SU-DHL-6 (cell line): Measurements from ENCODE around the gene PHTF1.

Experiments
- H2AFZ ChIP-seq: fragments of 200-600 bp; sonication (generic); 2 replicates; pipeline ENCODE4 v1.6.1; 2014; ENCODE audit warnings: low read depth, mild to moderate bottlenecking, moderate library complexity, mixed read lengths, antibody characterized with exemption, low read length; ENCODE audit not compliant: severe bottlenecking
- H3F3A ChIP-seq: fragments of 200-600 bp; shearing (Covaris generic); 2 replicates; pipeline ENCODE4 v1.6.0; 2016; ENCODE audit warnings: antibody characterized with exemption, mild to moderate bottlenecking; ENCODE audit not compliant: insufficient read depth
- H3K27ac ChIP-seq: fragments of 200-600 bp; sonication (generic); 2 replicates; pipeline ENCODE4 v1.5.1; 2016; ENCODE audit warnings: low read depth, mild to moderate bottlenecking, low read length, moderate library complexity, mixed read lengths
- H3K27me3 ChIP-seq: fragments of 200-600 bp; sonication (generic), shearing (Covaris generic); 2 replicates; pipeline ENCODE4 v1.6.0; 2014; ENCODE audit warnings: mild to moderate bottlenecking, low read length
- H3K36me3 ChIP-seq: fragments of 200-600 bp; sonication (generic); 2 replicates; pipeline ENCODE4 v1.6.1; 2014; ENCODE audit warnings: mild to moderate bottlenecking, low read length, mixed read lengths
- H3K4me2 ChIP-seq: fragments of 300-600, 200-600 bp; shearing (Covaris generic), sonication (generic); 2 replicates; pipeline ENCODE4 v1.6.0; 2014; ENCODE audit warnings: low read length, low read depth, mild to moderate bottlenecking; ENCODE audit not compliant: poor library complexity, severe bottlenecking
- H3K4me3 ChIP-seq: fragments of 200-600 bp; sonication (generic); 2 replicates; pipeline ENCODE4 v1.5.1; 2014; ENCODE audit warnings: antibody characterized with exemption, low read length, mild to moderate bottlenecking, mixed read lengths; ENCODE audit not compliant: insufficient read depth, poor library complexity, severe bottlenecking
- H3K79me2 ChIP-seq: fragments of 200-600 bp; sonication (generic); 2 replicates; pipeline ENCODE4 v1.6.1; 2014; ENCODE audit warnings: mild to moderate bottlenecking, low read length, moderate library complexity; ENCODE audit not compliant: insufficient read depth
- H3K9ac ChIP-seq: fragments of 200-600 bp; sonication (generic); 2 replicates; pipeline ENCODE4 v1.7.0; 2014; ENCODE audit warnings: mild to moderate bottlenecking, low read length
- H3K9me2 ChIP-seq: fragments of 200-600 bp; sonication (generic); replicated peaks from 2 replicates; pipeline ENCODE4 v1.6.1; 2014; ENCODE audit warnings: low read length; ENCODE audit not compliant: insufficient read depth
- H3K9me3 ChIP-seq: fragments of 200-600 bp; sonication (generic); 2 replicates; pipeline ENCODE4 v1.6.1; 2014; ENCODE audit warnings: low read length, mixed read lengths; ENCODE audit not compliant: insufficient read depth
- H4K20me1 ChIP-seq: fragments of 200-600 bp; sonication (generic); 2 replicates; pipeline ENCODE4 v1.6.1; 2014; ENCODE audit warnings: low read depth, mild to moderate bottlenecking, antibody characterized with exemption, low read length, moderate library complexity, mixed read lengths
- EZH2phosphoT487 ChIP-seq: fragments of 200-600 bp; sonication (generic), shearing (Covaris generic); conservative IDR thresholded peaks from 2 replicates; pipeline ENCODE4 v1.6.1; 2018; ENCODE audit warnings: mild to moderate bottlenecking, antibody characterized with exemption, low read length, moderate library complexity, mixed read lengths
- TF ChIP-seq, protein P1 (sequence below): fragments of 200-600 bp; sonication (generic); IDR thresholded peaks from one replicate; pipeline ENCODE4 v1.5.1; 2017; ENCODE audit warnings: antibody characterized with exemption, mild to moderate bottlenecking, low read length, moderate library complexity; ENCODE audit not compliant: insufficient read depth, poor library complexity, severe bottlenecking

Gene PHTF1

DNA sequence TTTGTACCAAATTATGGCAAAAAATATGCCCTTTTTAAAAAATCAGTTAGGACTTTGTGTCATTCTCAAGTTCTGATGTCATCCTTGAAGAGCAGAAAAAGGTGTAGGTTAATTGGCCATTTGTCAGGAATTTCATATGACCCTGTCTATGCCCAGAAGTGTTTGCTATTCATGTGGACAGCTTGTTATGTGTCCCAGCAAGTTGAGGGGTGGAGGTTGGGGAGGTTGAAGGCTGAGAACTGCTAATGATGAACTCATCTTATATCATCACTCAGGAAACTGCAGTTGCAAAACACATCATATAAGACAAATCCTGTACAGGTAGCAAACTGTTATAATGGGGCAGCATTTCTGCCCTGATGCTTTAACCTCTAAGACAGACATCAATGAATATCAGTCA lies 106.5 kb downstream of the PHTF1 start:
- Histone ChIP-seq H4K20me1 (no peaks in the 10 kb centered on the region), H3K4me3 (no peak overlapping the region), H3K9me2 (no peaks in the 10 kb centered on the region), H3K36me3 (no peaks in the 10 kb centered on the region), H3F3A (no peaks in the 10 kb centered on the region), H2AFZ (no peak overlapping the region), H3K79me2 (no peaks in the 10 kb centered on the region), H3K9ac (no peak overlapping the region), H3K27ac (no peak overlapping the region), H3K27me3 (no peaks in the 10 kb centered on the region), H3K9me3 (no peaks in the 10 kb centered on the region), H3K4me2 (no peak overlapping the region)
- no peak for TF ChIP-seq EZH2phosphoT487
- TF ChIP-seq, protein P1, sequence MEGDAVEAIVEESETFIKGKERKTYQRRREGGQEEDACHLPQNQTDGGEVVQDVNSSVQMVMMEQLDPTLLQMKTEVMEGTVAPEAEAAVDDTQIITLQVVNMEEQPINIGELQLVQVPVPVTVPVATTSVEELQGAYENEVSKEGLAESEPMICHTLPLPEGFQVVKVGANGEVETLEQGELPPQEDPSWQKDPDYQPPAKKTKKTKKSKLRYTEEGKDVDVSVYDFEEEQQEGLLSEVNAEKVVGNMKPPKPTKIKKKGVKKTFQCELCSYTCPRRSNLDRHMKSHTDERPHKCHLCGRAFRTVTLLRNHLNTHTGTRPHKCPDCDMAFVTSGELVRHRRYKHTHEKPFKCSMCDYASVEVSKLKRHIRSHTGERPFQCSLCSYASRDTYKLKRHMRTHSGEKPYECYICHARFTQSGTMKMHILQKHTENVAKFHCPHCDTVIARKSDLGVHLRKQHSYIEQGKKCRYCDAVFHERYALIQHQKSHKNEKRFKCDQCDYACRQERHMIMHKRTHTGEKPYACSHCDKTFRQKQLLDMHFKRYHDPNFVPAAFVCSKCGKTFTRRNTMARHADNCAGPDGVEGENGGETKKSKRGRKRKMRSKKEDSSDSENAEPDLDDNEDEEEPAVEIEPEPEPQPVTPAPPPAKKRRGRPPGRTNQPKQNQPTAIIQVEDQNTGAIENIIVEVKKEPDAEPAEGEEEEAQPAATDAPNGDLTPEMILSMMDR, result no peak

DNA sequence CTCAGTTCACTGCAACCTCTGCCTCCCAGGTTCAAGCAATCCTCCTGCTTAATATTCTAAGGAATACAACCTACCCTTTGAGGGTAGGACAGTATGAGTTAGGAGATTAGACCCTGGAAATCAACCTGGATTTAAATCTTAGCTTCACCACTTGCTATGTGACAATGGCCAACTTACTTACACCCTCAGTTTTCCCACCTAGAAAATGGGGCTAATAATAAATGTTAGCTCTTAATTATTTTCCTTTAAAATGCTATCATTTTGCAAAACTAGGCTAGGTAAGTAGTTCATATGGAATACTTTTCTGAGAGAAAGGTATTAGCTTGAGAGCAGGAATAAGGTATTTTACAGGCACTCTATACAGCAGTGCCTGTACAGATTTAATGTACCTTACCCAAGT lies 110.8 kb downstream of the PHTF1 start:
- Histone ChIP-seq H3K4me2 (no peak overlapping the region), H3K9ac (no peak overlapping the region), H3F3A (no peaks in the 10 kb centered on the region), H2AFZ (no peak overlapping the region), H3K9me3 (no peaks in the 10 kb centered on the region), H3K79me2 (no peaks in the 10 kb centered on the region), H3K9me2 (no peaks in the 10 kb centered on the region), H3K4me3 (no peak overlapping the region), H3K27me3 (no peaks in the 10 kb centered on the region), H4K20me1 (no peaks in the 10 kb centered on the region), H3K36me3 (no peaks in the 10 kb centered on the region), H3K27ac (no peak overlapping the region)
- TF ChIP-seq EZH2phosphoT487, result no peak
- TF ChIP-seq, protein P1, result no peak

DNA sequence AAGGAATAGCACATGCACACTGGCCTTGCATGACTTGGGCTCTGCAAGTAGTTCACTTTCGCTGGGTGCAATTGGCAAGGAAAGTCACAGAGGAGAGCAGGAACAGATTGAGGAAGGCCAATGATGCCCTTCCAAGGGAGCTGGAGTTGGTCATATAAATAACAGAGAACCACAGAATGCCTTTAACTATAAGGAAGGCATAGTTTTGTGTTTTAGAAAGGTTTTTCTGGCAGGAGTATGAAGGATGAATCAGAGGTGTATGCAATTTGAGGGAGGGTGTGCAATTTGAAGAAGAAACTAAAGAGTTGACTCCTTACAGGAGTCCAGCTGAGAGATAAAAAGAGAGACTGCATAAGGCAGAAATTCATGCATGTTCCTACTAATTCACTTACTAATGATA lies 112.1 kb downstream of the PHTF1 start:
- Histone ChIP-seq H3K4me3 (no peak overlapping the region), H3K9me2 (no peaks in the 10 kb centered on the region), H3K9me3 (no peaks in the 10 kb centered on the region), H3K27ac (no peak overlapping the region), H4K20me1 (no peaks in the 10 kb centered on the region), H3K27me3 (no peaks in the 10 kb centered on the region), H3K9ac (no peak overlapping the region), H3K4me2 (no peak overlapping the region), H2AFZ (no peak overlapping the region), H3K36me3 (no peaks in the 10 kb centered on the region), H3K79me2 (no peaks in the 10 kb centered on the region), H3F3A (no peaks in the 10 kb centered on the region)
- TF ChIP-seq, protein P1, result no peak
- no peak for TF ChIP-seq EZH2phosphoT487
